ENCODE data around the gene NIN.

NIN gene

GRCh38 chr14:50786751-50787464, 44.1 kb downstream of the NIN start:
- TF ChIP-seq NFIC (IDR thresholded peaks at IDR 0.05) (no peak), REST (IDR thresholded peaks at IDR 0.05; ENCODE audit: low read depth) (no peak), YY1 (IDR thresholded peaks at IDR 0.05; ENCODE audit: low read depth) (no peak), CEBPB (IDR thresholded peaks at IDR 0.05) (no peak), RAD21 (IDR thresholded peaks at IDR 0.05; ENCODE audit: low read depth) (no peak), TCF12 (IDR thresholded peaks at IDR 0.05; ENCODE audit: low read depth) (no peak), ZBTB7A (IDR thresholded peaks at IDR 0.05; ENCODE audit: low read depth) (no peak), EP300 (IDR thresholded peaks at IDR 0.05; ENCODE audit: borderline replicate concordance) (no peak), CREB1 (IDR thresholded peaks at IDR 0.05; ENCODE audit: low read depth) (no peak)

DNA sequence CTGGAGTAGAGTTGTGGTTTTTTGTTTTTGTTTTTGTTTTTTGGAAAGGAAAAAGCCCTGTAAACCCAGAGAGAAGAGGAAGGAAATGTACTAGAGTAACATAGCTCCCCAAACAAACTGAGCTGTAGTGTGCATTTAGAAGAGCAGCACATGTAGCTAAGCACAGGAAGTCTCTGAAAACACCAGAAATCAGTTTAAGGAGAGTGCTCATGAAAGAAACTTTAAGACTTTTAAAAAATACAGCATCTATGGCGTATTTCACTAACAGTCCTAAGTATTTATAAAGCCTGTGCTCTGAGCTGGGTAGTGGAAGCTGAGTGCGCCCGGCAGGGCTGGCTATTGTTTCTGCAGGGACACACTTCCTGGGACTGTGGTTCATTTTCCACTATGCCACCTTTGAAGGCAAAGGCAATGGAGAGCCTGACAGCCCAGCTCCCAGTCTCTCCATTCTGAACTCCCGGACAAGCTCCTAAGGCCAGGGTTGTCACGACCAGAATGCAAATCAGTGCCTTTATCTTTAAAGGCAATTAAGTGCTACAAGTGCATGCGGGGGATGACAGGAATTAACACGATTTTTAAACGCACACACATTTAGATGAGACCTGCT, 45.4 kb downstream of the NIN start:
- TF ChIP-seq TEAD4 (IDR thresholded peaks at IDR 0.05): no peak
- no peak for TF ChIP-seq TAF1 (IDR thresholded peaks at IDR 0.05; ENCODE audit: low read depth)
- no peak for TF ChIP-seq EP300 (IDR thresholded peaks at IDR 0.05; ENCODE audit: borderline replicate concordance)
- no peak for TF ChIP-seq RAD21 (IDR thresholded peaks at IDR 0.05; ENCODE audit: low read depth)
- no peak for TF ChIP-seq REST (IDR thresholded peaks at IDR 0.05; ENCODE audit: low read depth)
- no peak for TF ChIP-seq CEBPB (IDR thresholded peaks at IDR 0.05)
- TF ChIP-seq NFIC (IDR thresholded peaks at IDR 0.05): no peak
- TF ChIP-seq CREB1 (IDR thresholded peaks at IDR 0.05; ENCODE audit: low read depth): no peak
- TF ChIP-seq FOXM1 (IDR thresholded peaks at IDR 0.05; ENCODE audit: borderline replicate concordance, low read depth): no peak

GRCh38 chr14:50784683-50785456, 46.1 kb downstream of the NIN start:
- no peak for TF ChIP-seq ZBTB7A (IDR thresholded peaks at IDR 0.05; ENCODE audit: low read depth)
- TF ChIP-seq, protein P1, sequence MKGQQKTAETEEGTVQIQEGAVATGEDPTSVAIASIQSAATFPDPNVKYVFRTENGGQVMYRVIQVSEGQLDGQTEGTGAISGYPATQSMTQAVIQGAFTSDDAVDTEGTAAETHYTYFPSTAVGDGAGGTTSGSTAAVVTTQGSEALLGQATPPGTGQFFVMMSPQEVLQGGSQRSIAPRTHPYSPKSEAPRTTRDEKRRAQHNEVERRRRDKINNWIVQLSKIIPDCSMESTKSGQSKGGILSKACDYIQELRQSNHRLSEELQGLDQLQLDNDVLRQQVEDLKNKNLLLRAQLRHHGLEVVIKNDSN (IDR thresholded peaks at IDR 0.05): no peak
- no peak for TF ChIP-seq REST (IDR thresholded peaks at IDR 0.05; ENCODE audit: low read depth)
- no peak for TF ChIP-seq CREB1 (IDR thresholded peaks at IDR 0.05; ENCODE audit: low read depth)
- TF ChIP-seq TAF1 (IDR thresholded peaks at IDR 0.05; ENCODE audit: low read depth): no peak
- TF ChIP-seq YY1 (IDR thresholded peaks at IDR 0.05; ENCODE audit: low read depth): no peak
- no peak for TF ChIP-seq EGR1 (IDR thresholded peaks at IDR 0.05)
- no peak for TF ChIP-seq RAD21 (IDR thresholded peaks at IDR 0.05; ENCODE audit: low read depth)
- TF ChIP-seq TCF12 (IDR thresholded peaks at IDR 0.05; ENCODE audit: low read depth): no peak
- TF ChIP-seq EP300 (IDR thresholded peaks at IDR 0.05; ENCODE audit: borderline replicate concordance): no peak
- TF ChIP-seq FOXM1 (IDR thresholded peaks at IDR 0.05; ENCODE audit: borderline replicate concordance, low read depth): no peak
- no peak for TF ChIP-seq NFIC (IDR thresholded peaks at IDR 0.05)
- no peak for TF ChIP-seq CEBPB (IDR thresholded peaks at IDR 0.05)
- TF ChIP-seq, protein P2, sequence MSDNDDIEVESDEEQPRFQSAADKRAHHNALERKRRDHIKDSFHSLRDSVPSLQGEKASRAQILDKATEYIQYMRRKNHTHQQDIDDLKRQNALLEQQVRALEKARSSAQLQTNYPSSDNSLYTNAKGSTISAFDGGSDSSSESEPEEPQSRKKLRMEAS (IDR thresholded peaks at IDR 0.05): no peak
- TF ChIP-seq TEAD4 (IDR thresholded peaks at IDR 0.05): no peak

DNA sequence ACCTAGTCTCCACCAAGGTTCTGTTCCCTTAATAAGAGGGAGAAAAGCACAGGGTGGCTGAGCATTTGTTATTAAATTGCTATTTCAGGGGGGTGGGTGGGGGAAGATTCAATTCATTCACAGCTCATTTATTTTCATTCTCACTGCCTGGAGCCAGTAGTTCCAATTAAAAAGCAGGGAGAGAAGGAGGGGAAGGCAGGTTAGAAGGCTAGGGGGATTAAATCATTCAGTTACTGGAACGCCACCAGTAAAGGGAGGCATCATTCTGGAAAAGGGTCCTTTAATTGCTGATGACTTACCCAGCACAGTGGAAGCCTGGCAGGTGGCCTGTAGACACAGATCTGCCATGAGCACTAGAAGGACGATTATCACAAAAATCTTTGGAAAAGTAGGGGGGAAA, 47.4 kb downstream of the NIN start:
- TF ChIP-seq, protein P2 (IDR thresholded peaks at IDR 0.05): no peak
- TF ChIP-seq EP300 (IDR thresholded peaks at IDR 0.05; ENCODE audit: borderline replicate concordance) (no peak), TCF12 (IDR thresholded peaks at IDR 0.05; ENCODE audit: low read depth) (no peak), CEBPB (IDR thresholded peaks at IDR 0.05) (no peak), REST (IDR thresholded peaks at IDR 0.05; ENCODE audit: low read depth) (no peak), ZBTB7A (IDR thresholded peaks at IDR 0.05; ENCODE audit: low read depth) (no peak), EGR1 (IDR thresholded peaks at IDR 0.05) (no peak), NFIC (IDR thresholded peaks at IDR 0.05) (no peak), YY1 (IDR thresholded peaks at IDR 0.05; ENCODE audit: low read depth) (no peak), RAD21 (IDR thresholded peaks at IDR 0.05; ENCODE audit: low read depth) (no peak), CREB1 (IDR thresholded peaks at IDR 0.05; ENCODE audit: low read depth) (no peak), TAF1 (IDR thresholded peaks at IDR 0.05; ENCODE audit: low read depth) (no peak), FOXM1 (IDR thresholded peaks at IDR 0.05; ENCODE audit: borderline replicate concordance, low read depth) (no peak), TEAD4 (IDR thresholded peaks at IDR 0.05) (no peak)
- TF ChIP-seq, protein P1 (IDR thresholded peaks at IDR 0.05): no peak

Measured in Ishikawa (cell line).